ENCODE data around the gene ARL3. TPM values are rescaled to one million over a fixed set of nuclear protein-coding genes. Genes with fewer than 3 reads are reported as not detected.

Gene ARL3
- total RNA-seq, 4 donors from 2014 or later = 11.0 to 17.7 (median 13.8) TPM

DNA sequence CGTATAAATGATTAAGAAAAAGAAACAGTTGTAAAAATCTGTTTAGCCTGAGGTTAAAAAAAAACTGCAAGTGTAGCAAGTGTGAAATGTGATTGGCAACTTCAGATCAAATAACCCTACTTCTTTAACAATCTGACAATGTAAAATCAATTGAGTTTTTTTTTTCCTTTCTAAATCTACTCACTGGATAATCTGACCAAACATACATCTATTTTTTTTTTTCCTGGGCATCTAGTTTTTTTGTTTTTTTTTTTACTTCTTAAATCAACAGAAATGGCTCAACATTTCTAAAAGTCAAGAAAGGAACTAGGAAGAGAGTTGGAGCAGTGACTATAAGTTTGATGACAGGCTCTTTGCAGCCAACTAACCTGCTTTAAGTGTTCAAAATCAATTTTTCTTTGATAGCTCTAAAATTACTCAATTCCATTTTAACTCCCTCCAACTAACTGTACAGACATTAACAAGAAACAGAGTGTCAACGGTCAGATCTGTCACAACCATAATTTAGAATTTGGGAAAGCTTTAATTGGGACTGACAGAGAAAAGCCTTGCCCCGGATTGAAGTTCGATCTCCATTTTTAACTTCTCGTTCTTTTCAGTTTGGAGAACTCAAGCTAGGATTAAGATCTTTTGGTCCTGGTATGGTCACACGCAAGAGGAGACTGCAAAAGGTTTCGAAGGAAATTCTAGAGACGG lies 1.2 kb downstream of the ARL3 start:
- H3K9me3 ChIP-seq = no peaks in the 10 kb centered on the region
- DNase-seq (ENCODE audit: low spot score in 2 of 2) = no peak
- H3K4me3 ChIP-seq = peak overlapping the region; percentile 83 to 95 (median 89)
- peak overlapping the region in 3 of 4 donors; percentile 92 to 98 (median 94) for H3K27ac ChIP-seq
- no peaks in the 10 kb centered on the region for H3K27me3 ChIP-seq
- peaks cover 0 to 6% (median 0%) of the 10 kb centered on the region in 3 donors for H3K36me3 ChIP-seq
- TF ChIP-seq, protein P1, sequence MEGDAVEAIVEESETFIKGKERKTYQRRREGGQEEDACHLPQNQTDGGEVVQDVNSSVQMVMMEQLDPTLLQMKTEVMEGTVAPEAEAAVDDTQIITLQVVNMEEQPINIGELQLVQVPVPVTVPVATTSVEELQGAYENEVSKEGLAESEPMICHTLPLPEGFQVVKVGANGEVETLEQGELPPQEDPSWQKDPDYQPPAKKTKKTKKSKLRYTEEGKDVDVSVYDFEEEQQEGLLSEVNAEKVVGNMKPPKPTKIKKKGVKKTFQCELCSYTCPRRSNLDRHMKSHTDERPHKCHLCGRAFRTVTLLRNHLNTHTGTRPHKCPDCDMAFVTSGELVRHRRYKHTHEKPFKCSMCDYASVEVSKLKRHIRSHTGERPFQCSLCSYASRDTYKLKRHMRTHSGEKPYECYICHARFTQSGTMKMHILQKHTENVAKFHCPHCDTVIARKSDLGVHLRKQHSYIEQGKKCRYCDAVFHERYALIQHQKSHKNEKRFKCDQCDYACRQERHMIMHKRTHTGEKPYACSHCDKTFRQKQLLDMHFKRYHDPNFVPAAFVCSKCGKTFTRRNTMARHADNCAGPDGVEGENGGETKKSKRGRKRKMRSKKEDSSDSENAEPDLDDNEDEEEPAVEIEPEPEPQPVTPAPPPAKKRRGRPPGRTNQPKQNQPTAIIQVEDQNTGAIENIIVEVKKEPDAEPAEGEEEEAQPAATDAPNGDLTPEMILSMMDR (IDR thresholded peaks at IDR 0.05) = no peak
- TF ChIP-seq POLR2A (IDR thresholded peaks at IDR 0.05) (no peak), EP300 (IDR thresholded peaks at IDR 0.05) (no peak)
- WGBS, 2 donors = 4% methylated on average over 8 of the region's 8 CpGs
- peaks cover 0 to 50% (median 6%) of the 10 kb centered on the region in 4 donors for H3K4me1 ChIP-seq

DNA sequence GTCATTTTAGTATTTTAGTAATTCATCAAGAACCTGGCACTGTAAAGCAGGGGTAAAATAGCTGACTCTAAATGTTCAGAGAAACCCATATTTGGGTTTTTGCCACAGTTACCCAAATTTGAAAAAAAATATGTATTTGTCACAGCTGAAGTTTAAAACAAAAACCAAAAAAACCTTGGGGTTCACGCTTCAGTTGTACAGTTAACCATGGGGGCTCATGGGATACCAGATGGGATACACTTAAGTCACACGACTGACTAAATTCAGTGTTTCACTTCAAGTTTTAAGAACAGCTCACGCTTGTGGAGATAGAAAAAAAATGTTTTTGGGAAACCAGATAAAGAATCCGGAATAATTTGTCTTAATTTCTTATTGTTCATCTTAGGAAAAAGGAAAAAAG lies 2.1 kb downstream of the ARL3 start:
- H3K9me3 ChIP-seq = no peaks in the 10 kb centered on the region
- no peaks in the 10 kb centered on the region for H3K27me3 ChIP-seq
- H3K4me3 ChIP-seq = no peak overlapping the region
- H3K36me3 ChIP-seq = no peaks in the 10 kb centered on the region
- no peak for DNase-seq (ENCODE audit: low spot score in 2 of 2)
- peaks cover 0 to 56% (median 6%) of the 10 kb centered on the region in 4 donors for H3K4me1 ChIP-seq
- peak overlapping the region in 3 of 4 donors; percentile 92 to 98 (median 94) for H3K27ac ChIP-seq
- no peak for TF ChIP-seq EP300 (IDR thresholded peaks at IDR 0.05)
- TF ChIP-seq, protein P1 (IDR thresholded peaks at IDR 0.05) = no peak
- TF ChIP-seq POLR2A (IDR thresholded peaks at IDR 0.05) = no peak
- WGBS, 2 donors = 67 to 72% methylated on average over 4 of the region's 4 CpGs

DNA sequence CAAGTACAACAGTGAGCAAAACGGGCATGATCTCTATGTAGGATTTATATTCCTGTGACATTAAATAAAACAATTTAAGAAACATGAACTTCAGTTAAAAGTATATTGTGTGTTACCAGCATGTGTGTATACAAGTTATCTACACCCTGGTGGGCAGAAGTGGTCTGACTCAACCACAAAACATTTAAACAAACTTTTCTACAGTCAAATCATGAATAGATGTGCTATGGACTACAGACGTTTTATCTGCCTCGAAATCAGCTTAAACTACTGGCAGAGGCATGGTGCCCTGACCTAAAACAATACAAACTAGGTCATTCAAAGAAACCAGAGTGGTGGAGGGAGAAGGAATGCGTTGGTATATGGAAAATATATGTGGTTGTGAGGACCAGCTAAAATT lies 3.6 kb downstream of the ARL3 start:
- no peaks in the 10 kb centered on the region for H3K36me3 ChIP-seq
- no peaks in the 10 kb centered on the region for H3K9me3 ChIP-seq
- no peak for TF ChIP-seq EP300 (IDR thresholded peaks at IDR 0.05)
- TF ChIP-seq POLR2A (IDR thresholded peaks at IDR 0.05) = no peak
- TF ChIP-seq, protein P1 (IDR thresholded peaks at IDR 0.05) = no peak
- H3K27me3 ChIP-seq = no peaks in the 10 kb centered on the region
- peaks cover 0 to 61% (median 10%) of the 10 kb centered on the region in 4 donors for H3K4me1 ChIP-seq
- DNase-seq (ENCODE audit: low spot score in 2 of 2) = no peak
- H3K4me3 ChIP-seq = no peak overlapping the region
- 35 to 42% methylated on average over 4 of the region's 4 CpGs for WGBS, 2 donors
- H3K27ac ChIP-seq = peak overlapping the region in 2 of 4 donors; percentile 41 to 56

DNA sequence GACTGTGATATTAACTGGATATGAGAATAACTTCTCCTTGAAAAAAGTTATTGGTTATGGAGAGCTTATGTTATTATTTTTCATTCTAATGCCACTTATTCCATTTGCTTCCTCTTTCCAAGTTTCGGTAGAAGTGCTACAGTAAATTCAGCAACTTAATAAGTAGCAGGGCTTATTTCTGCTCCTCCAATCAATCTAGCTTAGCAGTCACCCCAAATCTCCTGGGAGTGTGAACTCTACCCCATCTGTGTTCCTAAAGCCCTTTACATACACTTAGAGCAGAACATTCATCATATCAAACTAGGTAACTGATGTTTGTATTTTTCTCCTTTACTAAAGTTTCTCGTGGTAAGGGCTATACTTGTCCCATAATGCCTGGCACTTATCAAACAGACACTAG lies 8.7 kb downstream of the ARL3 start:
- no peaks in the 10 kb centered on the region for H3K9me3 ChIP-seq
- H3K4me3 ChIP-seq = no peak overlapping the region
- TF ChIP-seq EP300 (IDR thresholded peaks at IDR 0.05) (no peak), POLR2A (IDR thresholded peaks at IDR 0.05) (no peak)
- TF ChIP-seq, protein P1 (IDR thresholded peaks at IDR 0.05) = no peak
- H3K27ac ChIP-seq = no peak overlapping the region
- no peak for DNase-seq (ENCODE audit: low spot score in 2 of 2)
- H3K36me3 ChIP-seq = peaks cover 0 to 6% (median 0%) of the 10 kb centered on the region in 3 donors
- peaks cover 0 to 52% (median 4%) of the 10 kb centered on the region in 4 donors for H3K4me1 ChIP-seq
- H3K27me3 ChIP-seq = no peaks in the 10 kb centered on the region
- WGBS, 2 donors = 69 to 74% methylated on average over 2 of the region's 2 CpGs

DNA sequence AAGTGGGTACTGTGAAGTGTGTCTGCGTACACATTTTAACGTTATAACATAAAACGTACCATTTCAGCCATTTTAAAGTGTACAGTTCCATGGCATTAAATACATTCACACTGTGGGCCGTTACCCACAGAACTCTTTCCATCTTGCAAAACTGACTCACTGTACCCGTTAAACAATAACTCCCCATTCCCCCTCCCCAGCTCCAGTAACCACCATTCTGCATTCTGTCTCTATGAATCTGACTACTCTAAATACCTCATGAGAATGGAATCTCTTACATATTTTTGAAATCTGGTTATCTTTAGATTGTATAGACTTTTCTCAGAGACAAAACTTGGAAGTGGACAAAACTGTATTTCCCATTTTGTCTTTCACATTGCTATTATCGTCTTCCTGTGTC lies 9.3 kb downstream of the ARL3 start:
- Histone ChIP-seq H3K9me3 (no peaks in the 10 kb centered on the region), H3K27me3 (no peaks in the 10 kb centered on the region), H3K27ac (no peak overlapping the region), H3K4me3 (no peak overlapping the region), H3K36me3 (peaks cover 0 to 6% (median 0%) of the 10 kb centered on the region in 3 donors), H3K4me1 (peaks cover 0 to 48% (median 4%) of the 10 kb centered on the region in 4 donors)
- no peak for DNase-seq (ENCODE audit: low spot score in 2 of 2)
- TF ChIP-seq EP300 (IDR thresholded peaks at IDR 0.05) (no peak), POLR2A (IDR thresholded peaks at IDR 0.05) (no peak)
- TF ChIP-seq, protein P1 (IDR thresholded peaks at IDR 0.05) = no peak
- WGBS, 2 donors = 60 to 75% methylated on average over 6 of the region's 6 CpGs
